ENCODE data around the gene ADGRA1. TPM values are rescaled to one million over a fixed set of nuclear protein-coding genes. Genes with fewer than 3 reads are reported as not detected.
A peak's percentile ranks its signal among the peaks of the same experiment; 100 is the strongest.

The ADGRA1 gene
- polyA plus RNA-seq, 2 of the 4 experiments (the other 2 are of a cell fraction): not detected

- POLR2A ChIA-PET: no interaction called here
- CTCF ChIA-PET: no interaction called here
- WGBS (ENCODE audit: missing lambda C conversion rate): no CpG with 5 or more reads among the region's 18 CpGs
Observed at GRCh38 chr10:133159611-133159949, 71.9 kb downstream of the ADGRA1 start.

DNA sequence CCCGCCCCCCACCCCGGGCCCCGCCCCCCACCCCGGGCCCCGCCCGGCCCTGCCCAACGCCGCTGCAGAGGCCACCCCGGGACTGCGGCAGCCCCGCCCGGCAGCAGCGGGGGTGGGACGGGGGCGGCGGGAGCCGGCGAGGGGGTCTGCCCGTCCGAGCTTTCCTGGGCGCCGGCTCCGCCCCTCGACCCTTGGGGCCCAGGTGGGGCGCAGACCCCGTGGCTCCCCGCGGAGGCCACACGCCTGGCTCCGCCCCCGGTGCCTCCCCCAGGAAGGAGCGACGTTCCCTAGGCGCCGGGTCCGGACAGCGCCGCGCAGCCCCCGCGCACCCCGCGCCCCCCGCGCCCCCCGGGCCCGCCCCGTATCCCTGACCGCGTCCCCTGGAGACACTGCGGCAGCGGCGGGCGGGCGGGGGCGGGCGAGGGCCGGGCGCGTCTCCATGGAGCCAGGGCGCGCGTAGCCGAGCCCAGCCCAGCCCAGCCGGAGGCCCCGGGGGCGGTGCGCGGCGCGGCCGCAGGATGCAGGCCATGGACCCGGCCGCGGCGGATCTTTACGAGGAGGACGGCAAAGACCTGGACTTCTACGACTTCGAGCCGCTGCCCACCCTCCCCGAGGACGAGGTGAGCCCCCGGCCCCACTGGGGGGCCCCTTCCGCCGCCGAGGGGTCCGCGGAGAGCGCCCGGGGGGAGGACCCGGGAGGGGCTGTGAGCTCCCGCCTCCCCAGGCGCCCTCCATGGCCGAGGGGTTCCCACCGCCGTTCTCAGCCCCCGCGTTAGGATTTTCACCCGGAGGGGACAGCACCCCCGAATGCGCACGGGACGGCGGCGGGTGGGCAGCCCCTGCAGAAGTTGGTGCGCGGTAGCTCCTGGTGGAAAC is 72.5 kb downstream of the ADGRA1 start, which contains the start of gene KNDC1:
Gene KNDC1 (plus strand): TSS at position 270 of the 876 bp plus-strand sequence. CDS start 249 bp downstream, at position 519.
- ATAC-seq (peak; percentile 71 to 73), FAIRE-seq (no peak), DNase-seq (ENCODE audit: low read depth in 1 of 2, low spot score in 1 of 2) (peak in 1 of 2 experiments; percentile 80)
- Histone ChIP-seq H3K4me2 (peak within 1 kb of the TSS; percentile 100), H3K27ac (peak within 1 kb of the TSS; percentile 79 to 90), H3K4me1 (peaks cover 15% of the 10 kb centered on the region), H3K9me3 (no peaks in the 10 kb centered on the region), H3K4me3 (peak within 1 kb of the TSS; percentile 88)
- no peak for TF ChIP-seq HOXB5 (CRISPR knock-in tag; IDR thresholded peaks at IDR 0.05)
- TF ChIP-seq HEYL (CRISPR knock-in tag; IDR thresholded peaks at IDR 0.05): no peak
- TF ChIP-seq, protein P1, sequence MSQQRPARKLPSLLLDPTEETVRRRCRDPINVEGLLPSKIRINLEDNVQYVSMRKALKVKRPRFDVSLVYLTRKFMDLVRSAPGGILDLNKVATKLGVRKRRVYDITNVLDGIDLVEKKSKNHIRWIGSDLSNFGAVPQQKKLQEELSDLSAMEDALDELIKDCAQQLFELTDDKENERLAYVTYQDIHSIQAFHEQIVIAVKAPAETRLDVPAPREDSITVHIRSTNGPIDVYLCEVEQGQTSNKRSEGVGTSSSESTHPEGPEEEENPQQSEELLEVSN (IDR thresholded peaks at IDR 0.05; ENCODE audit: borderline replicate concordance, low read depth): no peak
- CTCF ChIA-PET: interaction anchor here (1.0 to 2.0 kb wide), 3 partner anchors 9 to 20 kb away, joined by 3 to 8 read pairs (median 5); no protein-coding TSS in a partner anchor
- WGBS (ENCODE audit: missing lambda C conversion rate): 16% methylated on average over 7 of the region's 108 CpGs
- POLR2A ChIA-PET: no interaction called here

More at GRCh38 chr10:133159611-133159949, 71.9 kb downstream of the ADGRA1 start:
- FAIRE-seq (no peak), DNase-seq (ENCODE audit: low read depth in 1 of 2, low spot score in 1 of 2) (no peak), ATAC-seq (peak; percentile 15 to 25; a peak in 4 of 6 replicates)
- Histone ChIP-seq H3K9me3 (no peaks in the 10 kb centered on the region), H3K27ac (peak overlapping the region; percentile 79 to 90; a peak in 5 of 6 replicates), H3K4me3 (peak overlapping the region; percentile 88), H3K4me1 (peaks cover 15% of the 10 kb centered on the region), H3K4me2 (peak overlapping the region; percentile 100)
- TF ChIP-seq FOXS1 (CRISPR knock-in tag; IDR thresholded peaks at IDR 0.05): no peak
- no peak for TF ChIP-seq NR3C1 (IDR thresholded peaks at IDR 0.05)
- TF ChIP-seq, protein P2, sequence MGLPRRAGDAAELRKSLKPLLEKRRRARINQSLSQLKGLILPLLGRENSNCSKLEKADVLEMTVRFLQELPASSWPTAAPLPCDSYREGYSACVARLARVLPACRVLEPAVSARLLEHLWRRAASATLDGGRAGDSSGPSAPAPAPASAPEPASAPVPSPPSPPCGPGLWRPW (IDR thresholded peaks at IDR 0.05): no peak
- TF ChIP-seq ESRRA (IDR thresholded peaks at IDR 0.05; ENCODE audit: borderline replicate concordance, low read length): no peak
- TF ChIP-seq RARB (CRISPR knock-in tag; IDR thresholded peaks at IDR 0.05): no peak
- TF ChIP-seq BHLHE40 (IDR thresholded peaks at IDR 0.05; ENCODE audit: low read depth, low read length): no peak
- no peak for TF ChIP-seq HOXA7 (CRISPR knock-in tag; IDR thresholded peaks at IDR 0.05)
- no peak for TF ChIP-seq RNF2 (IDR thresholded peaks at IDR 0.05; ENCODE audit: borderline replicate concordance, low read depth)
- no peak for TF ChIP-seq CHD2 (IDR thresholded peaks at IDR 0.05; ENCODE audit: low read length, partially characterized antibody)
- no peak for TF ChIP-seq EP300 (IDR thresholded peaks at IDR 0.05)
- no peak for TF ChIP-seq TFCP2L1 (CRISPR knock-in tag; IDR thresholded peaks at IDR 0.05)
- TF ChIP-seq CHD4 (IDR thresholded peaks at IDR 0.05; ENCODE audit: borderline replicate concordance): no peak
- TF ChIP-seq ZC3H11A (IDR thresholded peaks at IDR 0.05): no peak
- TF ChIP-seq KDM5A (IDR thresholded peaks at IDR 0.05): no peak
- no peak for TF ChIP-seq FOSL2 (IDR thresholded peaks at IDR 0.05)
- no peak for TF ChIP-seq FOSL2 (CRISPR knock-in tag; IDR thresholded peaks at IDR 0.05)

DNA sequence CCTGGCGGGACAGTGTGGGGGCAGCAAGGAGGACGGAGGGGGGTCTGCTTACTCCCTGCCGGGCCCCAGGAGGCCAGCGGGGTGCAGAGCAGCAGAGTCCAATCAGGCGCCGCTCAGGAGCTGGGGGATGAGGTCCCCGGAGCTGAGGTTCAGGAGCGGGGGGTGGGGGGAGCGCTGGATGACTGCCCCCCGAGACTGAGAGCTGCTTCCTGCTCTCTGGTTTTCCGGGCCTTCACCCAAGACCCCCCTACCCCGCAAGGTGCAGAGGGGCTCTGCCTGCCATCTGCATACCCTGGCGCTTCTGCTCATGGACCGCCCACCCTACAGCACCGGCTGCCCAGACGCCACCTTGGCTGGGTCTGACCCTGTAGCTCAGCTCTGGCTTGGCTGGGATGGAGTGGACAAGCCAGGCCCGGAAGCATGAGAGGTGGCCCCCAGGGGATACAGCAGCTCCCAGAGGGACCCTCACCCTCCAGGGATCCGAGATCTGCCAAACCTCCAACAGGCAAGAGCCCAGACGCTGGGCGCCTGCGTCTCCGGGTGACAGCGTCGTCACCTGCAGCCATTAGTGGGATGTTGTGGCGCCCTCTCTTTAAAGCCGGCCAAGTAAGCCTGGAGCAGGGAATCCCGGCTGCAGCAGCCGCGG is 73.2 kb downstream of the ADGRA1 start:
- peak overlapping the region; percentile 100 for H3K4me2 ChIP-seq
- H3K27ac ChIP-seq: peak overlapping the region; percentile 79 to 90; a peak in 5 of 6 replicates
- H3K9me3 ChIP-seq: no peaks in the 10 kb centered on the region
- H3K4me3 ChIP-seq: peak overlapping the region; percentile 88
- WGBS (ENCODE audit: missing lambda C conversion rate): 75% methylated on average over 18 of the region's 29 CpGs
- ATAC-seq (no peak), DNase-seq (ENCODE audit: low read depth in 1 of 2, low spot score in 1 of 2) (no peak), FAIRE-seq (no peak)
- H3K4me1 ChIP-seq: peaks cover 15% of the 10 kb centered on the region
- ChIA-PET CTCF (interaction anchor here (0.6 to 2.0 kb wide), 5 partner anchors 10 to 147 kb away, joined by 3 to 8 read pairs (median 3); no protein-coding TSS in a partner anchor), POLR2A (no interaction called here)
- no peak for TF ChIP-seq GATA3 (IDR thresholded peaks at IDR 0.05; ENCODE audit: borderline replicate concordance)
- no peak for TF ChIP-seq KDM5A (IDR thresholded peaks at IDR 0.05)
- no peak for TF ChIP-seq HOXA7 (CRISPR knock-in tag; IDR thresholded peaks at IDR 0.05)
- TF ChIP-seq TP53 (CRISPR knock-in tag; IDR thresholded peaks at IDR 0.05): no peak
- TF ChIP-seq, protein P3, sequence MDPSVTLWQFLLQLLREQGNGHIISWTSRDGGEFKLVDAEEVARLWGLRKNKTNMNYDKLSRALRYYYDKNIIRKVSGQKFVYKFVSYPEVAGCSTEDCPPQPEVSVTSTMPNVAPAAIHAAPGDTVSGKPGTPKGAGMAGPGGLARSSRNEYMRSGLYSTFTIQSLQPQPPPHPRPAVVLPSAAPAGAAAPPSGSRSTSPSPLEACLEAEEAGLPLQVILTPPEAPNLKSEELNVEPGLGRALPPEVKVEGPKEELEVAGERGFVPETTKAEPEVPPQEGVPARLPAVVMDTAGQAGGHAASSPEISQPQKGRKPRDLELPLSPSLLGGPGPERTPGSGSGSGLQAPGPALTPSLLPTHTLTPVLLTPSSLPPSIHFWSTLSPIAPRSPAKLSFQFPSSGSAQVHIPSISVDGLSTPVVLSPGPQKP (IDR thresholded peaks at IDR 0.05; ENCODE audit: low read depth, low read length): no peak
- TF ChIP-seq JUN (IDR thresholded peaks at IDR 0.05): no peak
- no peak for TF ChIP-seq EHF (CRISPR knock-in tag; IDR thresholded peaks at IDR 0.05)
- TF ChIP-seq HMGXB4 (CRISPR knock-in tag; IDR thresholded peaks at IDR 0.05; ENCODE audit: borderline replicate concordance): no peak
- no peak for TF ChIP-seq ZFP36 (IDR thresholded peaks at IDR 0.05; ENCODE audit: borderline replicate concordance, partially characterized antibody)
- TF ChIP-seq CTCF (IDR thresholded peaks at IDR 0.05): no peak
